Activated CD8-positive, alpha-beta memory T cell treated with anti-CD3 and anti-CD28 coated beads, Interleukin-2, amount 10 ng/mL, durations not matched to agents 7 days and 5 days (primary cell): ENCODE measurements around the gene FLG. TPM values are rescaled to one million over a fixed set of nuclear protein-coding genes. Genes with fewer than 3 reads are reported as not detected.
"Not testable (repeated sequence)": the region's sequence is repeated elsewhere in the genome, so short reads cannot be mapped to it uniquely, and the experiment has no call there.

Experiments
- ATAC-seq: fragments of 150-1000 bp; cut with Tn5 transposase; one replicate; pipeline ENCODE4 v1.10.0; 2021; ENCODE audit warnings: moderate library complexity
- CTCF ChIA-PET: fragments of 350-600 bp; sonication (Branson Sonifier 250); formaldehyde crosslinking; loops from one replicate; lab custom pipeline; 2021; ENCODE audit warnings: antibody characterized with exemption; lab: Charles Lee
- DNase-seq: peaks from one replicate; pipeline ENCODE4 v3.0.0-alpha.2; 2020
- H3K27ac Mint-ChIP-seq: one replicate; pipeline ENCODE4 v1.8.0; 2021; ENCODE audit warnings: mild to moderate bottlenecking, mixed read lengths
- H3K27me3 Mint-ChIP-seq: one replicate; pipeline ENCODE4 v1.8.0; 2021; ENCODE audit warnings: mixed read lengths
- H3K36me3 Mint-ChIP-seq: one replicate; pipeline ENCODE4 v1.8.0; 2021; ENCODE audit warnings: mild to moderate bottlenecking, mixed read lengths
- H3K4me1 Mint-ChIP-seq: one replicate; pipeline ENCODE4 v1.8.0; 2021; ENCODE audit warnings: mixed read lengths
- H3K4me3 Mint-ChIP-seq: one replicate; pipeline ENCODE4 v1.8.0; 2021; ENCODE audit warnings: mild to moderate bottlenecking, moderate library complexity, mixed read lengths
- H3K9me3 Mint-ChIP-seq: one replicate; pipeline ENCODE4 v1.8.0; 2022; ENCODE audit warnings: low read depth, mixed read lengths
- total RNA-seq, 2 experiments: library from RNA; stranded (reverse); gene quantifications; one replicate each; pipeline ENCODE4 v1.2.3, GENCODE V29; 2021

The FLG gene
- total RNA-seq, 2 experiments from 2014 or later, result not detected

GRCh38 chr1:152313319-152313801, 11.7 kb downstream of the FLG start:
- DNase-seq (no peak), ATAC-seq (no peak)
- no peaks in the 10 kb centered on the region for H3K27me3 Mint-ChIP-seq
- CTCF ChIA-PET, result no interaction called here
- no peak overlapping the region for H3K27ac Mint-ChIP-seq
- H3K4me3 Mint-ChIP-seq, result no peak overlapping the region
- no peaks in the 10 kb centered on the region for H3K9me3 Mint-ChIP-seq
- H3K36me3 Mint-ChIP-seq, result no peaks in the 10 kb centered on the region
- H3K4me1 Mint-ChIP-seq, result no peaks in the 10 kb centered on the region

- DNase-seq, H3K36me3 Mint-ChIP-seq, H3K4me3 Mint-ChIP-seq, H3K9me3 Mint-ChIP-seq, H3K27ac Mint-ChIP-seq, ATAC-seq, H3K27me3 Mint-ChIP-seq, H3K4me1 Mint-ChIP-seq, CTCF ChIA-PET: not testable (repeated sequence)
Observed at GRCh38 chr1:152312169-152312568, 12.9 kb downstream of the FLG start.

- ATAC-seq, result no peak
- Mint-ChIP-seq H3K27me3 (no peaks in the 10 kb centered on the region), H3K9me3 (no peaks in the 10 kb centered on the region), H3K36me3 (no peaks in the 10 kb centered on the region), H3K4me3 (no peak overlapping the region), H3K27ac (no peak overlapping the region), H3K4me1 (no peaks in the 10 kb centered on the region)
- CTCF ChIA-PET, result no interaction called here
- DNase-seq, result no peak
Observed at GRCh38 chr1:152309955-152310354, 15.1 kb downstream of the FLG start.

GRCh38 chr1:152309320-152309901, 15.6 kb downstream of the FLG start:
- H3K4me1 Mint-ChIP-seq, ATAC-seq, H3K4me3 Mint-ChIP-seq, H3K27me3 Mint-ChIP-seq, H3K36me3 Mint-ChIP-seq, H3K27ac Mint-ChIP-seq, CTCF ChIA-PET, DNase-seq, H3K9me3 Mint-ChIP-seq: not testable (repeated sequence)

GRCh38 chr1:152308758-152309157, 16.3 kb downstream of the FLG start:
- not testable (repeated sequence) for H3K4me1 Mint-ChIP-seq, H3K4me3 Mint-ChIP-seq, H3K9me3 Mint-ChIP-seq, ATAC-seq, H3K27ac Mint-ChIP-seq, H3K27me3 Mint-ChIP-seq, DNase-seq, H3K36me3 Mint-ChIP-seq
- CTCF ChIA-PET, result interaction anchor here (0.9 kb wide), 1 partner anchor 10 kb away, joined by 3 read pairs; no protein-coding TSS in a partner anchor

- CTCF ChIA-PET, result interaction anchor here (0.9 kb wide), 1 partner anchor 11 kb away, joined by 3 read pairs; no protein-coding TSS in a partner anchor
- H3K4me3 Mint-ChIP-seq, H3K36me3 Mint-ChIP-seq, ATAC-seq, H3K4me1 Mint-ChIP-seq, H3K27ac Mint-ChIP-seq, H3K27me3 Mint-ChIP-seq, H3K9me3 Mint-ChIP-seq, DNase-seq: not testable (repeated sequence)
Observed at GRCh38 chr1:152307970-152308369, 17.1 kb downstream of the FLG start.

- H3K4me1 Mint-ChIP-seq, DNase-seq, ATAC-seq, H3K9me3 Mint-ChIP-seq, CTCF ChIA-PET, H3K4me3 Mint-ChIP-seq, H3K27ac Mint-ChIP-seq, H3K36me3 Mint-ChIP-seq, H3K27me3 Mint-ChIP-seq: not testable (repeated sequence)
Observed at GRCh38 chr1:152306123-152306522, 18.9 kb downstream of the FLG start.

- DNase-seq, H3K9me3 Mint-ChIP-seq, H3K27me3 Mint-ChIP-seq, ATAC-seq, H3K4me3 Mint-ChIP-seq, H3K27ac Mint-ChIP-seq, H3K36me3 Mint-ChIP-seq, H3K4me1 Mint-ChIP-seq, CTCF ChIA-PET: not testable (repeated sequence)
Observed at GRCh38 chr1:152304773-152305172, 20.3 kb downstream of the FLG start.

- H3K27me3 Mint-ChIP-seq, H3K9me3 Mint-ChIP-seq, H3K27ac Mint-ChIP-seq, CTCF ChIA-PET, ATAC-seq, H3K36me3 Mint-ChIP-seq, H3K4me3 Mint-ChIP-seq, DNase-seq, H3K4me1 Mint-ChIP-seq: not testable (repeated sequence)
Observed at GRCh38 chr1:152303139-152303872, 21.7 kb downstream of the FLG start.

GRCh38 chr1:152256394-152256793, 68.6 kb downstream of the FLG start:
- H3K27me3 Mint-ChIP-seq, DNase-seq, ATAC-seq, H3K4me3 Mint-ChIP-seq, H3K27ac Mint-ChIP-seq, CTCF ChIA-PET, H3K36me3 Mint-ChIP-seq, H3K4me1 Mint-ChIP-seq, H3K9me3 Mint-ChIP-seq: not testable (repeated sequence)

Other genes starting within 250 kb of the FLG start
- gene TCHHL1, start 236.2 kb downstream of the FLG start, total RNA-seq, result not detected
- gene TCHH, start 209.8 kb downstream of the FLG start, total RNA-seq, result under 1 TPM; 0.12 to 0.14 TPM
- not detected for gene RPTN, start 166.0 kb downstream of the FLG start, total RNA-seq
- not detected for gene HRNR, start 101.0 kb downstream of the FLG start, total RNA-seq
- gene FLG2, start 34.8 kb upstream of the FLG start, total RNA-seq, result not detected
- gene CRNN, start 89.0 kb upstream of the FLG start, total RNA-seq, result not detected
- gene LCE5A, start 185.6 kb upstream of the FLG start, total RNA-seq, result not detected
- gene CRCT1, start 189.2 kb upstream of the FLG start, total RNA-seq, result not detected
- not detected for gene LCE3E, start 241.5 kb upstream of the FLG start, total RNA-seq